Esophagus (tissue), 2 donors: Measurements from ENCODE around the gene CCBE1. TPM values are rescaled to one million over a fixed set of nuclear protein-coding genes. Genes with fewer than 3 reads are reported as not detected.

Source experiments
- H3K27ac ChIP-seq, 2 donors: one replicate each; pipeline ENCODE4 v1.5.1; 2013; ENCODE audit warnings: low read depth in 2 of 2, mild to moderate bottlenecking in 2 of 2, inconsistent platforms in 1 of 2, low read length in 1 of 2, moderate library complexity in 1 of 2
- H3K27me3 ChIP-seq, 2 donors: one replicate each; pipeline ENCODE4 v1.6.1; 2013; ENCODE audit warnings: low read length in 2 of 2, control low read depth in 1 of 2, mild to moderate bottlenecking in 1 of 2; ENCODE audit not compliant: insufficient read depth in 2 of 2, control insufficient read depth in 1 of 2
- H3K36me3 ChIP-seq, 2 donors: one replicate each; pipeline ENCODE4 v1.6.1; 2013; ENCODE audit warnings: low read length in 1 of 2; ENCODE audit not compliant: control insufficient read depth in 2 of 2, insufficient read depth in 2 of 2
- H3K4me1 ChIP-seq, 2 donors: one replicate each; pipeline ENCODE4 v1.6.1; 2013; ENCODE audit warnings: low read length in 1 of 2; ENCODE audit not compliant: control insufficient read depth in 2 of 2, insufficient read depth in 2 of 2
- H3K4me3 ChIP-seq, 2 donors: one replicate each; pipeline ENCODE4 v1.5.1; 2013; ENCODE audit warnings: low read length in 2 of 2, mild to moderate bottlenecking in 2 of 2, low read depth in 1 of 2, moderate library complexity in 1 of 2
- H3K9me3 ChIP-seq, 2 donors: one replicate each; pipeline ENCODE4 v1.6.1; 2013; ENCODE audit warnings: mild to moderate bottlenecking in 2 of 2, low read depth in 1 of 2, low read length in 1 of 2, moderate library complexity in 1 of 2; ENCODE audit not compliant: control insufficient read depth in 2 of 2, insufficient read depth in 1 of 2
- WGBS, 2 donors: extraction: QIAGEN DNeasy Blood & Tissue Kit; methylation state at CpG; one replicate each; pipeline ENCODE4 v1.1.7; 2013; 5-methylcytosine and 5-hydroxymethylcytosine counted together
- polyA plus RNA-seq, 2 donors: library from polyadenylated mRNA; stranded (reverse); fragments of 200-250 nt; gene quantifications; one replicate each; pipeline ENCODE4 v1.2.3, GENCODE V29; 2013
- donor health status: healthy with polysubstance abuse.
- donor health status: Bipolar disorder and iron deficiency.

CCBE1 gene
- polyA plus RNA-seq, 2 donors, result 0.18 to 0.34 TPM

DNA sequence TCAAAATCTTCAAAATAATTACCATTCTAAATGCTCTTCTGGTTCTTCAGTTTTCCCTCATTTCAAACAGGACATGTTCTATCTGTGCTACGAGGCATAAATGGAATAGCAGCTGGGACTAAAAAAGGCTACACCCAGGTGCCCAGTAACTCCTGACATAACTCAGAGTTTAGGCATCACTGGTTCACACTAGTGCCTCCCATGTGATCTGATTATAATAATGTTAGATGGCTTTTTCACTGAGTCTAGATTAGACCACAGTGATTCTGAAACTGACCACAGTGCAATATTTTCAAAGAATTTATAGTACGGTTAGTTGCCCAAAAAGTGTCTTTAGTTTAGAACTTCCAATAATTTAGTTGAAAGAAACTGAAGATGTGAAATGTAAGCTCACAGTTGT is 123.3 kb downstream of the CCBE1 start:
- H3K4me3 ChIP-seq, result no peak overlapping the region
- no peaks in the 10 kb centered on the region for H3K27me3 ChIP-seq
- H3K27ac ChIP-seq, result no peak overlapping the region
- no peaks in the 10 kb centered on the region for H3K4me1 ChIP-seq
- H3K36me3 ChIP-seq, result no peaks in the 10 kb centered on the region
- no peaks in the 10 kb centered on the region for H3K9me3 ChIP-seq
- WGBS, 2 donors, result 82 to 85% methylated on average over 2 of the region's 2 CpGs

DNA sequence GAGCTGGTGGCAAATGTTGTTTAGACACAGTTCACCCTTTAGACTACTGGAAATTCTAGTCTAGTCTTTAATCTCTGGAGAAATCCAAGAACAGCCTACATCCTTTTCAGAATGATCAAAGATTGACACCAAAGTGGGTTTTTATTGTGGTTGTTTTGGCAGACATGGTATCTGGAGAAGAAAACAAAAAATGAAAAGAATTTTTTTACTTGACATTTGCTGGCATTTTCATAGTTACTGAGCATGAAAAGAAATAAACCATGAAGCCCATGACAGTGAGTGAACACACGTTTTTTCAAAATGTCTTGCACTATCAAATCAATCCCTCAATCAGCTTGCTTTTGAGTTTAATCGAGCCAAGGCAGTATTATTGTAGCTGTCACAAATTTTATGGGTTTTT is 125.3 kb downstream of the CCBE1 start:
- H3K4me1 ChIP-seq, result no peaks in the 10 kb centered on the region
- WGBS, 2 donors, result 57 to 62% methylated on average over 2 of the region's 2 CpGs

DNA sequence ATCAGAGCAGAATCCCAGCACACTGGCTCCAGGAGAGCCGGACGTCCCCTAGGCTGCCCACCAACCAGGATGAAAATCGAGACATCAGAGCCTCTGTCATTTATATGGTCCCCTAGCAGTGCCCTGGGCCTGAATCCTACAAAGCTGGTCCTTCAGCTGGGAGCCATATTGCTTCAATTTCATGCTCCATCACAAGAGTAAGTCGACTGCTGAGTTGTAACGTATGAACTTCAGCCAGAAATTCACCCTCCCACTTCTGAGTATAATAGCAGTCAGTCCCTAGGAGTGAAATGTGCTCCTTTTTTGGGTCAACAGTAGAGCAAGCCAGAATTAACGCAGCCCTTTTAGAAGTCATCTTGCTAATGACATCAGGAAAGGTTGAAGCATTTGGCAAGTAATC is 126.4 kb downstream of the CCBE1 start:
- Histone ChIP-seq H3K4me3 (no peak overlapping the region), H3K9me3 (no peaks in the 10 kb centered on the region), H3K4me1 (no peaks in the 10 kb centered on the region), H3K27ac (no peak overlapping the region), H3K27me3 (no peaks in the 10 kb centered on the region), H3K36me3 (no peaks in the 10 kb centered on the region)
- 81 to 83% methylated on average over 6 of the region's 6 CpGs for WGBS, 2 donors

More for the DNA sequence above, 125.3 kb downstream of the CCBE1 start:
- Histone ChIP-seq H3K36me3 (no peaks in the 10 kb centered on the region), H3K4me3 (no peak overlapping the region), H3K27ac (no peak overlapping the region), H3K27me3 (no peaks in the 10 kb centered on the region), H3K9me3 (no peaks in the 10 kb centered on the region)

DNA sequence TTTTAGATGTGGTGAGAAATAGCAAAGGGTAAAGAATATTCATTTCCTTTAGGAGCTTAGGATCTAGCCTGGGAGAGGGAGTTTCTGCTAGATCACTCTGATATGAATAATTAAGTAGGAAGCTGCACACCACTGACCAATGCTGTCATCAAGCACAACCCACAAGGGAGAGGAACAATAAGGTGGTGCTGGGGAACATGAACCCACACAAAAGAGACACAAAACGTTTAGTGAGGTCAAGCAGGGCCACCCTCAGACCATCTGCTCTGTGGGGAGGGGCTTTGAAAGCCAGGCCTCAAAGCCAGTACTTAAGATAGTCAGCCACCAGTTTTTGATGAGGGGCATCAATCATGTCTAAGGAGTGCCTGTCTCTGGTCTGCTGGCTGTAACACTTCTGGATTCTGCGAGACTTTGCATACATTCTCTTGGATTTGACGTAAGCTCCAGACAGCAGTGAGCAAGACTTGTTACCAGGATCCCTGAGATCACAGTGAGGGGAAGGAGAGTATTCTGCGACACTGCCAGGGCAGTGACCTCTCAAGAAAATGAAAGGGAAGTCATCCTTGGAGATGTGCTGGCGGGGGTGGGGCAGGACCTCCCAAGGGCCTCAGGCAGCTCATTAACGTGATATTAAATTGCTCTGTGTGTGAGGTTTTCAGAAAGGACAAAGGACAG is 127.0 kb downstream of the CCBE1 start:
- Histone ChIP-seq H3K9me3 (no peaks in the 10 kb centered on the region), H3K27me3 (no peaks in the 10 kb centered on the region), H3K27ac (no peak overlapping the region), H3K4me1 (no peaks in the 10 kb centered on the region), H3K36me3 (no peaks in the 10 kb centered on the region), H3K4me3 (no peak overlapping the region)
- 64 to 76% methylated on average over 6 of the region's 6 CpGs for WGBS, 2 donors

DNA sequence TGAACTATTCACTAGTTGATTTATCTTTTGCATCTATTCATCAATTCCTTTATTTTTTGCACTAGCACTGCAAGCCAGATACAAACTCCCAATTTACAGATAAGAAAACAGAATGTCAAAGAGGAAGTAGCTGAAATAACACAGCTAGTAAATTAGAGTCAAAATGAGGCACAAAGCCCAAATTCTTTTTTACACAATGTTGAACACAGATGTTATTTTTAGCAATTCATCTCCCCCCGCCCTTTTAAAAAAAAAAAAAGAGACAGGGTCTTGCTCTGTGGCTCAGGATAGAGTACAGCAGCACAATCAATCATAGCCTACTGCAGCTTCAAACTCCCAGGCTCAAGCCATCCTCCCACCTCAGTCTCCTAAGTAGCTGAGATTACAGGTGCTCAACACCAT is 127.8 kb downstream of the CCBE1 start:
- Histone ChIP-seq H3K27me3 (no peaks in the 10 kb centered on the region), H3K9me3 (no peaks in the 10 kb centered on the region), H3K4me1 (no peaks in the 10 kb centered on the region), H3K4me3 (no peak overlapping the region), H3K36me3 (no peaks in the 10 kb centered on the region), H3K27ac (no peak overlapping the region)
- 47 to 57% methylated on average over 1 of the region's 1 CpG for WGBS, 2 donors

DNA sequence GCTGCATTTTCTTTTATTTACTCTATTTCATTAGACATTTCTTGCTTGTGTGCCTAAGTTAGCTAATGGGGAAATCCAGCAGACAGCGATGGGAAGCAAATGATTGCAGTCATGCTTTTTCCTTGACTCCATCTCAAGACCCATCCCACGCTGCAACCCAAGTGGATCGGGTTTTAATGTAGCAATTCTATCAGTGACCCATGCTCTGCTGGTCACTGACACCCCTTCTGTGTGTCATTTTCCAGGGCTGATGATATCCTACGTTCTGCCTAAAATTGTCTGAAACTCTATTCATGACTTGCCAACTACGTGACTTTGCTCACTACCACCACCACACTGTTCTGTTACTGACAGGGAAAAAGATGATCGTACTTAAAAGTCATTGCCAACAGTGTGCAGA is 129.8 kb downstream of the CCBE1 start:
- Histone ChIP-seq H3K9me3 (no peaks in the 10 kb centered on the region), H3K4me1 (peaks cover 0 to 2% of the 10 kb centered on the region in 2 donors), H3K4me3 (no peak overlapping the region), H3K27me3 (no peaks in the 10 kb centered on the region), H3K36me3 (no peaks in the 10 kb centered on the region), H3K27ac (no peak overlapping the region)
- WGBS, 2 donors, result 76 to 85% methylated on average over 6 of the region's 6 CpGs

DNA sequence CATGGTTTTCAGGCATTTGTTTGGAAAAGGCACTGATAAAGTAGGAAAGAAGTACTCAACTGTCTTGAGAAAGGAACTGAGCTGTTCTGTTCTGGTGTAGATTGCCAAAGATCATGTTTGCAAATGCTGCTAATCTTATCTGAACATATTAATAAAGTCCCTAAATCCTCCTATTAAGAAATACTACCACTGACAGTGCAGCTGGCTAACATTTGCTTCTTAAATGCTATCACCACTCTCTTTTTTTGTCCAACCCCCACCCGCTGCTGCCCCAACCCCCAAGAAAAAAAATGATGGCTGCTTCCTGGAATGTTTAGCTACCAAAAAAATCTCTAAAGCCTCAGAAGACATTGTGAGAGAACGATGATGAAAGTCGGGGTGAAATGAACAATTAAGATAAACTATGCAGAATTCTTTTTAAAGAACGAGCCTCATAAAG is 130.7 kb downstream of the CCBE1 start:
- no peak overlapping the region for H3K27ac ChIP-seq
- no peaks in the 10 kb centered on the region for H3K9me3 ChIP-seq
- 43 to 49% methylated on average over 4 of the region's 4 CpGs for WGBS, 2 donors
- no peaks in the 10 kb centered on the region for H3K27me3 ChIP-seq
- H3K36me3 ChIP-seq, result no peaks in the 10 kb centered on the region
- no peak overlapping the region for H3K4me3 ChIP-seq
- H3K4me1 ChIP-seq, result peaks cover 0 to 2% of the 10 kb centered on the region in 2 donors

DNA sequence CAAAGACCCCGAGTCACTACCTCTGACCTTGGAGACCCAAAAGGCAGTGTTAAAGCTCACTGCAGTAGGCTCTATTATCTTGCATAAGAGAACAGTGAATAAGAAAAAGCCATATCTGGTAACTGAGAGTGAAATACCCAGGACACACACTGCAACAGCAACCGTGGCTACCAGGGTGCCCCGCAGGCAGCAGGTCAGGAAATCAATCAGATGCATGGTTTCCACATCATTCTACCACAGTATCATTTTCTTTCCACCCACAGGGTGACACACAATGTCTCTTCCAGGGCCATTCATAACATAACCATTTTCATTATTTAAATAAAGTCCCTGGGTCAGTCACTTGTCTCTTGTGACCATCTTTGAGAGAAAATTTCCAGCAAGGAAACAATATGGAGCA is 131.3 kb downstream of the CCBE1 start:
- H3K4me1 ChIP-seq, result peaks cover 0 to 2% of the 10 kb centered on the region in 2 donors
- H3K27ac ChIP-seq, result no peak overlapping the region
- no peaks in the 10 kb centered on the region for H3K27me3 ChIP-seq
- no peaks in the 10 kb centered on the region for H3K9me3 ChIP-seq
- no peak overlapping the region for H3K4me3 ChIP-seq
- 77 to 80% methylated on average over 3 of the region's 3 CpGs for WGBS, 2 donors
- no peaks in the 10 kb centered on the region for H3K36me3 ChIP-seq

DNA sequence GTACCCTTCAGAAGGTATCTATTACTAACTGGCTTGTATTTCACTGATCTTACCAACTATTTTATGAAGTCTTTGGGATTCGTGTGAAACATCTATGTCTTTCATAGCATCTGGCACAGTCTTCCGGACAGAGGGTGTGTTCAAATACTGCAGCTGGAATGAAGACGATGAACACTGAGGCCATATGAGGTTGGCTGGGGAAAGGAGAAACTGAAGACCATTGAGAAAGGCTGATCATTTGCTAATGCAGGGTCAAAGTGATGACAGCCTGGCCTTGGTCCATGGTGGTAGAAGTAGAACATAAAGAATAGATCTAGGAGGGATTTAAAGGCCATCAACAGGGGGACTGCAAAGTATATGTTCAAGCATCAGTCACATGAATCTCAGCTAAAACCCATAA is 132.7 kb downstream of the CCBE1 start:
- Histone ChIP-seq H3K27ac (no peak overlapping the region), H3K4me3 (no peak overlapping the region), H3K4me1 (peaks cover 5 to 10% of the 10 kb centered on the region in 2 donors), H3K36me3 (no peaks in the 10 kb centered on the region), H3K27me3 (no peaks in the 10 kb centered on the region), H3K9me3 (no peaks in the 10 kb centered on the region)
- WGBS, 2 donors, result 74 to 86% methylated on average over 3 of the region's 3 CpGs

DNA sequence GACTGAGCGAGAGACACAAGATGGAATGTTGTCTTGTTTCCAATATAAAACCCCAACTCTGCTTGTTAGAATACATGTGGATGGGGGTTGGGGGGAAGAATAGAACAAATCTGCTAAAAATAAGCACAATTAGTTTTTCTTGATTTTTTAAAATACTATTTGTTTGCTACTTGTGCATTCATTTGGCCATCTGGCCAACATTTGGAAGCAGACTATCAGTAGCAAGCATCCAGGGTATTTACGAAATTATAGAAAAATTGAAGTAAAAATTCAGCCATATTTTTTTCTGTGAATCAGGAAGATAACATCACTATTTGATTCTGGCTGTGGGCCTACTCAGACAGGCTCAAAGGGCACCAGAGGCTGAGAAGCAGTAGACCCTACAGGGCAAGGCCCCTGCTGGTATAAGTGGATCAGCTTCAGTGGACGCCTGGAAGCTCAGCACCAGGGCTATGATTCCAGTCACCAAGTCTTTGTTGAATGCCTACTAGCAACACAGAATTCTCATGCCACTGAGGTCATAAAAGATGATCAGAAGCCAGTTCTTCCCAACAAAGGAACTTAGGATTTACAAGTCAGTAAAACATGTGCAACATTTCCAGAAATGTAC is 133.9 kb downstream of the CCBE1 start:
- Histone ChIP-seq H3K27me3 (no peaks in the 10 kb centered on the region), H3K36me3 (no peaks in the 10 kb centered on the region), H3K4me1 (peaks cover 5 to 10% of the 10 kb centered on the region in 2 donors), H3K9me3 (peaks cover 0 to 2% of the 10 kb centered on the region in 2 donors), H3K4me3 (no peak overlapping the region), H3K27ac (no peak overlapping the region)
- 89 to 91% methylated on average over 3 of the region's 3 CpGs for WGBS, 2 donors
